ENCODE measurements around the gene KCNE5. TPM values are rescaled to one million over a fixed set of nuclear protein-coding genes. Genes with fewer than 3 reads are reported as not detected.
"Not testable (repeated sequence)": the region's sequence is repeated elsewhere in the genome, so short reads cannot be mapped to it uniquely, and the experiment has no call there.

Gene KCNE5
- total RNA-seq, 1 donor from 2014 or later, result 4.6 TPM

DNA sequence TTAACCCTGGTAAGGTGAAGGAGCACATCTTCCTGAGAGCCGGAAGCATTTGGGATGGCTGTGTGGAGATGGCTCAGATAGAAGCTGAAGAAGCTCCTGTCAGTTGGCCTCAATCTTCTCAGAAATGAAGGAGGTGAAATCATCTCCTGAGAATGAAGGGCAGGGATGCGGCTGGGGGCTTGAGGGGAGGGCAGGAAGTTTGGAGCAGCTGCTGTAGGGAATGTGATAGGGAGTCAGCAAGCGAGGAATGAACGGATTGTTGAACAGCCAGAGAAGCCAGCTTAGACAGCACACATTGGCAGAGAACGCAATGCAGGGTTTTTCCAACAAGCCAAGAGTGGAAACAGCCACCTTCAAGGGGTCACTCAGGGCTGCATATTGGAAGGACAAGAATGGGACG is 10.0 kb downstream of the KCNE5 start:
- DNase-seq (ENCODE audit: low read depth), result peak; percentile 78

- no peak for DNase-seq (ENCODE audit: low read depth)
Observed at GRCh38 chrX:109601486-109601885, 23.5 kb downstream of the KCNE5 start.

DNA sequence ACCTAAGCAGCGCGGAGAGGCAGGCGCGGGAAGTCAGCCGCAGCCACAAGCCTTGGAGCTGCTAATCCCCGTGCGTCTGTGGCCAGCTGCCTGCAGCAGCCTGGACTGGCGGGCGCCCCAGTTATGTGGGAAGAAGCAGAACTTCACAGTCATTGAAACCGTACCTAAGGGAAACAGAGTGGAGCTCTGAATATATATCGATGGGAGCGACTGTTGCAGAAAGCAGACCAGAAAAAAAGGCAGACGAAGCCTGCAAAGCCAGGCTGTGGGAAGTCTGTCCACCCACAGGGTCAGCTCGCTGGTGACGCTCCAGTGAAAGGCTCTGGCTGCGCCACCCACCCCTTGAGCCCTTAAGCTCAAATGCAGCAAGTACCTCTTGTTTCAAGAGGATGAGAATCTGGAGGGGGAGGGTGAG is 24.7 kb downstream of the KCNE5 start:
- peak; percentile 65 for DNase-seq (ENCODE audit: low read depth)

DNA sequence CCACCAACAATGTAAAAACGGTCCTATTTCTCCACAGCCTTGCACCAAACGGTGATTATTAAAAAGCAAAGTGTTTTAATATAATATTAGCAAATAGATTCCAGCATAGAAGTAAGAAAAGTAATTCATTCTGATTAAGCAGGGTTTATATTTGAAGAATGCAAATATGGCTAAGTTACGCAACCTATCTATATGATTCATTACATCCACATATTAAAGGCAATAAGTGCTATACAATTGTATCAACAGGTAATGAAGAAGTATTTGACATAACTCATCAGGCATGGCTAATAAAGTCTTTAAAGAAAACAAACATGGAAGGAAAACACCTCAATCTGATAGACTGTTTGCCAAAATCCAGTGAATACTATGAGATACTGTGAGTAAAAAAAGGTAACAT is 29.0 kb downstream of the KCNE5 start:
- DNase-seq (ENCODE audit: low read depth), result no peak

DNA sequence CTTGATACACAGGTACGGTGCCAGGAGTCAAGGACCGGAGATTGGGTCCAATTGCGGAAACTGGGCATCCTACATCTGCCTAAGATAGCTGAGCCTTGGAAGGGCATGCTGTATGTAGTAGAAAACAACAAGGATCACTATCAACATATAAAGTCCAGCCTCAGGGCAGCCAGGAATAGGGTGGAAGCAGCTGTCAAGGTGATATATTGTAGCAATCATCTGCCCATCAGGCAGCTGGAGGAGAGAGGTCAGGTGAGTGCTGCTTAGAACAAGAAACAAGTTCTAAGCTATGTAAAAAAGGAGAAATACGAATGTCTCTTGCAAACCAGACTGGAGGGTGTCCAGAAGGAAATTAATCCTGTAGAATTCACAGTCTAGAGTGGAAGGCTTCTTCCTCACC is 34.8 kb downstream of the KCNE5 start:
- DNase-seq (ENCODE audit: low read depth), result no peak

- DNase-seq (ENCODE audit: low read depth), result no peak
Observed at GRCh38 chrX:109585488-109585887, 39.5 kb downstream of the KCNE5 start.

- DNase-seq (ENCODE audit: low read depth), result no peak
Observed at GRCh38 chrX:109578916-109579315, 46.1 kb downstream of the KCNE5 start.

DNA sequence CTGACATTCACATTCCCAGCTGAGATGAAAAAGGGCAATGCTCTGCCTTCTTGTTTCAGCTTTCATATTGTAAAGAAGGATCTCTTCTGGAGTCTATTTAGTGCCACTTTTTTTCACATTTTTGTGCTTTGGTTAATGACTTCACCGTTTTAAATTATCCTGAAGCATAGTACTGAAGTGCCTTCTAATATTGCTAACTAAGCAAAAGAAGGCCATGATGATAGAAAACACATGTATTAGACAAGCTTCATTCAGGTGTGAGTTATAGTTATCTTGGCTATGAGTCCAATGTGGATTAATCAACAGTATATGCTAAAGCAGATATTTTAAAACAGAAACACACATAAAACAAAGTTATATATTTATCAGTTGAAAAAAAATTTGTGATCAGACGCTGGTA is 47.9 kb downstream of the KCNE5 start:
- no peak for DNase-seq (ENCODE audit: low read depth)

DNA sequence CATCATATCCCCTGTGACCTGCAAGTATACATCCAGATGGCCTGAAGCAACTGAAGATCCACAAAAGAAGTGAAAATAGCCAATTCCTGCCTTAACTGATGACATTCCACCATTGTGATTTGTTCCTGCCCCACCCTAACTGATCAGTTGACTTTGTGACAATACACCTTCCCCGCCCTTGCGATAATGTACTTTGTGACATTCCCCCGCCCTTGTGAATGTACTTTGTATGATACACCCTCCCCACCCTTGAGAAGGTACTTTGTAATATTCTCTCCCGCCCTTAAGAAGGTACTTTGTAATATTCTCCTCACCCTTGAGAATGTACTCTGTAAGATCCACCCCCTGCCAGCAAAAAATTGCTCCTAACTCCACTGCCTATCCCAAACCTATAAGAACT is 48.9 kb downstream of the KCNE5 start:
- DNase-seq (ENCODE audit: low read depth), result not testable (repeated sequence)

Other genes starting within 250 kb of the KCNE5 start
- 0.05 and 0.11 TPM in 2 replicates for gene GUCY2F, start 143.1 kb downstream of the KCNE5 start, total RNA-seq
- 7.4 TPM in 2 replicates for gene NXT2, start 88.3 kb downstream of the KCNE5 start, total RNA-seq
- 139 and 151 TPM in 2 replicates for gene ACSL4, start 108.1 kb upstream of the KCNE5 start, total RNA-seq